GM19025 (cell line): Measurements from ENCODE around the gene METTL21A.
"Not testable (repeated sequence)": the region's sequence is repeated elsewhere in the genome, so short reads cannot be mapped to it uniquely, and the experiment has no call there.

Source experiments
- ATAC-seq: cut with Tn5 transposase; IDR thresholded peaks from one replicate; pipeline ENCODE4 v1.9.1; 2021; ENCODE audit warnings: mild to moderate bottlenecking, low read depth, moderate library complexity; ENCODE audit not compliant: unreplicated experiment

METTL21A gene

GRCh38 chr2:207625014-207625907 lies at the start of gene METTL21A:
METTL21A (minus strand) TSS chr2:207625394; CDS start chr2:207624375, 1,019 bp downstream.
- peak; percentile 58 for ATAC-seq

- no peak for ATAC-seq
These were observed 49.6 kb upstream of the METTL21A start for GRCh38 chr2:207674826-207675225.

DNA sequence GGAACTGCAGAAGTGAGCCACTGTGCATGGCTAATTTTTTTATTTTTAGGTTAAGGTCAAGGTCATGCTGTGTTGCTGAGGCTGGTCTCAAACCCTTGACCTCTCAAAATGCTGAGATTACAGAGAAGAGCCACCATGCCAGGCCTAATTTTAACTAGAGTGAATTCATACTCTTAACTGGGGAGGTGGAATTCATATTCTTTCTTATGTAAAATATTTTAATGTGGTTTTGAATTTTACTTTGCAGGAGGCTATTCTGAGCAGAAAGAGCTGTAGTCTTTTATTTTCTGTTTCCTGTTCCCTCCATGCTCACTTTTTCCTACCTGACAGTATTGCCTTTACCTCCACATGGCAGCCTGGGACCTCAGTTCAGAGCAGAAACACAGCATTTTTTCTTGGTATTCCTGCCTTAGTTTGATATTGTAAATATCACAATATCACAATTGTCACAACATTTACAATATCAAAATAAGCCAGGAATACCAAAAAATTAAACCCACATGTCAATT lies 49.1 kb upstream of the METTL21A start:
- no peak for ATAC-seq

DNA sequence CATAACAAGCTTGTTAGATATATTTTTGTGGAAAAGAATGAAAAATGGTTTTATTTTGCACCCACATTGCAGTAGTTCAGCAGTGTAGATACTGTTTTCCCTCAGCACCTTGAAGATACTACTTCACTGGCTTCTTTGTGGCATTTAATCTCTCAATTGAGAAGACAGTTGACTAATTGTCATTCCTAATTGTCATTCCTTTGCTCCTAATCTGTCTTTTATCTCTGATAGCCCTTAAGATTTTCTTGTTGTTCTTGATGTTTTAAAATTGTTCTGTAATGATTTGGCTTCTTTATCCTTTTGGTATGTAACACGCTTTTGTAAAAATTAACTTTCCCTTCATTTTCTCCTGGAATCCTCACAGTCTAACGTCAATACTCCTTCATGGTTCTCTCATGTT lies 48.2 kb upstream of the METTL21A start:
- no peak for ATAC-seq

GRCh38 chr2:207670887-207671286 lies 45.7 kb upstream of the METTL21A start:
- ATAC-seq = no peak

- no peak for ATAC-seq
These were observed 38.8 kb upstream of the METTL21A start for GRCh38 chr2:207663870-207664545.

- ATAC-seq = peak; percentile 96
These were observed 37.0 kb upstream of the METTL21A start for GRCh38 chr2:207662203-207662602.

DNA sequence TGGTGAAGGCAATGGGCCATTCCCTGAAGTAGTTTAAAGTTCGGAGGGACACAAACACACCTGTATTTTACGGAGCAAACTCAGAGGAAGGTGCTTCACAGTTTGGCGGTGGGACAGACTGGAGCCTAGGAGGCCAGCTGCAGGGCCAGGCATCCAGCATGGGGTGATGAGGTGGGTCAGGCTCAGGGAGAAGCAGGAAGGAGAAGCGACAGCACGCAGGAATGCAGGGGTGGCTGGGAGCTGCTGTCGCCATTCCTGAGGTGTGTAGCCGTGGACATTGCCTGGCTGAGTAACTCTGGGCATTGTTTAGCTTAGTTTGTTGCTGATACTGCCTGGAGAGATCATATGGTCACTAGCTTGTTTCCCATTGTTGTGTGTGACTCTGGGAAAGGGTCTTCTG lies 35.8 kb upstream of the METTL21A start:
- no peak for ATAC-seq

GRCh38 chr2:207658156-207658555 lies 33.0 kb upstream of the METTL21A start:
- ATAC-seq = no peak

GRCh38 chr2:207655000-207655399 lies 29.8 kb upstream of the METTL21A start:
- no peak for ATAC-seq

GRCh38 chr2:207646582-207646981 lies 21.4 kb upstream of the METTL21A start:
- ATAC-seq = not testable (repeated sequence)

- no peak for ATAC-seq
These were observed 18.7 kb upstream of the METTL21A start for GRCh38 chr2:207643892-207644291.

GRCh38 chr2:207640661-207641060 lies 15.5 kb upstream of the METTL21A start:
- no peak for ATAC-seq

DNA sequence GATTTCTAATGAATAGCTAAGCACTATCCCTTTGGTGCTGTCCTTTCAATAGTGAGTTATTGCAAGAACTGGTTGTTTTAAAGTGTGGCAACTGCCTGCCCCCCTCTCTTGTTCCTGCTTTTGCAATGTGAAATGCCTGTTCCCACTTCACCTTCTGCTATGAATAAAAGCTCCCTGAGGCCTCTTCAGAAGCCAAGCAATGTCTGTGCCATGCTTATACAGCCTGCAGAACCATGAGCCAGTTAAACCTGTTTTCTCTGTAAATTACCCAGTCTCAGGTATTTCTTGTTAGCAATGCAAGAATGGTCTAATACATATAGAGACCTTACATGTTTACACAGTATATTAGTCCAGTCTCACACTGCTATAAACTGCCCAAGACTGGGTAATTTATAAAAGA lies 15.0 kb upstream of the METTL21A start:
- no peak for ATAC-seq

GRCh38 chr2:207639288-207639687 lies 14.1 kb upstream of the METTL21A start:
- ATAC-seq = not testable (repeated sequence)

- ATAC-seq = no peak
These were observed 10.4 kb upstream of the METTL21A start for GRCh38 chr2:207635468-207636200.

DNA sequence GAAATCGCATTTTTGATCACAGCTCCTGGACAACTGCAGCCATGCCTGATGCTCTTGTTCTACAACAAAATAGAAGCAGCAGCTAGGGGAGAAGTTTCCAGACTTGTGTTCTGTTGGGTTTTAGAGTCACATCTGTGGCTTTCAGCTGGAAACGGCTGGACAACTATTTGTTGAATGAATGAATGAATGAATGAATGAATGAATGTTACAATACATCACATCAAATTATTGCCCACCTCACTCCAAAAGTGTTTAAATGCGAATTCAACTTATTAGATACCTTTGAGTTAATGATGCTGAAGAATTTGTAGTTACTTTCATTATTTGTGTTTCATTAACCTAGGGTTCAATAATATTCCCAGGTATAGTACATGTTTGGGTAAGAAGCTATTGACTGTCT lies 8.5 kb upstream of the METTL21A start:
- no peak for ATAC-seq

DNA sequence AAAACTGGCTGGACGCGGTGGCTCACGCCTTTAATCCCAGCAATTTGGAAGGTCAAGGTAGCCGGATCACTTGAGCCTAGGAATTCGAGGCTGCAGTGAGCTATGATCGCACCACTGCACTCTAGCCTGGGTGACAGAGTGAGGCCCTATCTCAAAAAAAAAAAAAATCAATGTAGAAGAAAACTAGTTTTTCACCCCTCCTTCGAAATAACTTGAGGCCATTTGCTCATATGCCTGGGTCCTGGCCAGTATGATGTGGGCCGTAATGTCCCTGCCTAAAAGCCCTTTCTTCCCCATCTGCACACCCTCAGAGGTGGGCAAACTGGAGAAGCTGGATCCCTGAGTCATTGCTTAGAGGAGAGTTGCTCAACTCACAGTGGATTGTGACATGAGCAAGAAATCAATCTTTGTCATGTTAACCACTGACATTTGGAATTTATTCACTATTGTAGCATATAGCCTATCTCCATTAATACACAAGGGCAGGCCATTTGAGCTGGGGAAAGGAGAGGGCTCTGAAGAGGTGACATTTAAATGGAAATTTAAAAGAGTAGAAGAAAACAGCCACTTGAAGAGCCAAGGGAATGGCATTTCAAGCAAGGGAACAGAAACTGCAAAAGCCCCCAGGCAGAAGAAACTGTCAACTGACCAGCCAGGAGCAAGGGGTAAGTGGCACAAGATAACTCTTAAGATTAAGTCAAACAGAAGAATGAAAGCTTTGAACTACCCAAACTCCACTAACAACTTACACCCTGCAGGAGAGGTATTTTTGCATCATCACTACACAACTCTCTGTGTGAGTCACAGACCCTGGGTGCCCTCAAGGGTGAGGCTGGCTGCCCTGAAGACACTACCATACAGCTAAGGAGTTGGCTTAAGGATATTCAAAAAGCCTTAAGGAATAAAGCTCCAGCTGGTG lies 7.6 kb upstream of the METTL21A start:
- ATAC-seq = peak; percentile 39

DNA sequence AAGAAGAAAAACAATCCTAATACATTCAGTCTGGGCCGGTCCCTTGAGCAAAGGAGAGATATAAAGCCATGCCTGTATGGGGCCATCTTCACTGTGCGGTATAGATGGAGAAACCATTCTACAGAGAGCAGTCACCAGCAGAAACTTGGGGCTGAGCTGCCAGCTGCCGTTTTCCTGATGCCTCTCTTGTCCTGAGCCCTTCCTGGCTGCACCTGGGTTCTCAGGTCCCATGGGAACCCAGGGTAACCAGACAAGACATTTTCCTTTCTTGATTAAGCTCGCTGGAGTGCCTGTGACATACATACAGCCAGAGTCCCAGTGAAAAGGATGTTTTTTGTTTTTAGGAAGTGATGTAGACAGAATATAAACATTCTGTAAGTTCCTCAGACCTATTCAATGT lies 5.3 kb upstream of the METTL21A start:
- ATAC-seq = no peak

- no peak for ATAC-seq
These were observed 4.4 kb upstream of the METTL21A start for GRCh38 chr2:207629553-207629952.
